Mesenteric fat pad (tissue), 1 donor: ENCODE measurements around the gene COL4A5. TPM values are rescaled to one million over a fixed set of nuclear protein-coding genes. Genes with fewer than 3 reads are reported as not detected.
"Not testable (repeated sequence)": the region's sequence is repeated elsewhere in the genome, so short reads cannot be mapped to it uniquely, and the experiment has no call there.

Experiments used
- DNase-seq: peaks from one replicate; pipeline ENCODE4 v3.0.0-alpha.2; 2020; ENCODE audit warnings: low spot score
- long read RNA-seq: library from polyadenylated mRNA; unstranded; transcript quantifications from one replicate; pipeline ENCODE4 v2.0.0, GENCODE V29; 2020
- total RNA-seq: library from RNA; stranded (reverse); fragmentation: NEBNext Ultra II Directional; extraction: Animal tissue kit (Norgen Biotek cat#: 25700); gene quantifications from one replicate; pipeline ENCODE4 v1.2.1, GENCODE V29; 2021
- donor health status: DM: yes; HTN: yes; CAD: no.

The COL4A5 gene
- total RNA-seq, result 1.7 TPM
- long read RNA-seq, partial matches to known transcripts, result 1 of 1 reads
- long read RNA-seq, other reads (novel, unspliced or antisense), result 0 of 1 reads

DNA sequence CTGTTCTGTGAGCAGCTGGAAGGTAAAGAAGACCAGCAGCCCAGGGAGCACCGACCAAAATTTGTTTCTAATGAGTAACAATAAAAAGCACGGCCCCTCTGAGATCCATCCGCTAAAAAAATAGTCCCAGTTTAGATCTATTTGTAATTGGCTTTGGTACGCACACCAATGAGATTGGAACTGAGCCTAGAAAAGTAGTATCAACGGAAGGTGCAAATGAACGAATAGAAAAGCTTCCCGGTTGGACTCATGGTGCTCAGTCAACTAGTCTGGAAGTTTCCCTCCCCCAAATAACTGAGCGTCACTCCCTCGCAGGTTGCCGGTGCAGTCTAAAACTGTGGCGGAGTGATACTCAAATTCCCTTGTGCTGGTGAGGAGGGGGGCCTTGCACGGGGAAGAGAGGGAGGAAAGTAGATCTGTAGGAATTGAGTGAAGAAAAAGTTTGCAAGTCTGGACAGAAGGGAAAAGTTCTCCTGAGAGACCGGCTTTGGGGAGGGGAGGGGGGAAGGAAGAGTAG, at the start of gene COL4A5:
Gene COL4A5 (plus strand): TSS at position 413 of the 517 bp plus-strand sequence. CDS start 288 bp downstream, outside the sequence.
- DNase-seq, result no peak

DNA sequence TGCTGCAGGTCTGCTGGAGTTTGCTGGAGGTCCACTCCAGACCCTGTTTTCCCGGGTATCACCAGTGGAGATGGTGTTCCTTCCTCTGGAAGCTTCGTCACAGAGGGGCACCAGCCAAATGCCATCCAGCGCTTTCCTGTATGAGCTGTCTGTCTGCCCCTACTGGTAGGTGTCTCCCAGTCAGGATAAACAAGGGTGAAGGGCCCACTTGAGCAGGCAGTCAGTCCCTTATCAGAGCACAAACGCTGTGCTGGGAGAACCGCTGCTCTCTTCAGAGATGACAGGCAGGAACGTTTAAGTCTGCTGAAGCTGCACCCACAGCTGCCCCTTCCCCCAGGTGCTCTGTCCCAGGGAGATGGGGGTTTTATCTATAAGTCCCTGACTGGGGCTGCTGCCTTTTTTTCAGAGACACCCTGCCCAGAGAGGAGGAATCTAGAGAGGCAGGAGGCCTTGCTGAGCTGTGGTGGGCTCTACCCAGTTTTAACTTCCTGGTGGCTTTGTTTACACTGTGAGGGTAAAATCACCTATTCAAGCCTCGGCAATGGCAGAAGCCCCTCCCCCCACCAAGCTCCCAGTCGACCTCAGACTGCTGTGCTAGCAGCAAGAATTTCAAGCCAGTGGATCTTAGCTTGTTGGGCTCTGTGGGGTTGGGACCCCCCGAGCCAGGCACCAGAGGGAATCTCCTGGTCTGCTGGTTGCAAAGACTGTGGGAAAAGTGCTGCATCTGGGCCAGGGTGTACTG, 48.5 kb upstream of the COL4A5 start:
- not testable (repeated sequence) for DNase-seq

GRCh38 chrX:108396188-108396891, 43.3 kb upstream of the COL4A5 start:
- DNase-seq, result no peak

- no peak for DNase-seq
Observed at GRCh38 chrX:108396986-108397385, 42.7 kb upstream of the COL4A5 start.

DNA sequence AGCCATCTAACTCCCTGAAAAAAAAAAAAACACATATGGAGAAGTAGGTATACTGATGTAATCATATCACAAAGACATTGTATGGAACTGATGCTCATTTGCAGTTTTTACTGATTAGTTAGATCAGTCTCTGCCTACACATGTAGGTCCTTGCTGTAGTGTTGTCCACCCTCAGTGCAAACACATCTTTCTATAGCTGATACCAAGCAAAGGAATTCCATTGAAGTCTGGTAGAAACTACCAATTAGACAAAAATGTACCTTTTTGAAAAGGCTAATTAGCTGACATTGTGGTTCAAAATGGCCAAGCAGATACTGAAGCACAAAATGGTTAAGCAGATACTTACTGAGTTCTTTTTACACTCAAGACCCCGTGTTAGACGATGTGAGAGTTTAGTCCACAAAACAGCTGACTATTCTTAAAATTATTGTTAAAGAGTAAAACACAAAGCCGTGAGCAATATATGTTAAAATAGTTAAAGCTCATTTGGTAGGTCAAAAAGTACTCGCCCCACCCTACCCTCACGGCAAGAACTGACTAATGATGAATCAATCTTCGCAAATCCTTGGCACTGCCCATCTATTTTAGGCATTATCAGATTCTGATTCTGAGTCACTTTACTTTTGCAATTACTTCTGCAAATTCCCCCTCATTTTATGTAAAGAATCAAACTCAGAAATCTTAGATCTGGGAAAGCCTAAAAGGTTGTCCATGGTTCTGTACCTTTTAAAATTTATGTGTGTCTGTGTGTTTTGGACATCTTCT, 41.8 kb upstream of the COL4A5 start:
- DNase-seq, result no peak

DNA sequence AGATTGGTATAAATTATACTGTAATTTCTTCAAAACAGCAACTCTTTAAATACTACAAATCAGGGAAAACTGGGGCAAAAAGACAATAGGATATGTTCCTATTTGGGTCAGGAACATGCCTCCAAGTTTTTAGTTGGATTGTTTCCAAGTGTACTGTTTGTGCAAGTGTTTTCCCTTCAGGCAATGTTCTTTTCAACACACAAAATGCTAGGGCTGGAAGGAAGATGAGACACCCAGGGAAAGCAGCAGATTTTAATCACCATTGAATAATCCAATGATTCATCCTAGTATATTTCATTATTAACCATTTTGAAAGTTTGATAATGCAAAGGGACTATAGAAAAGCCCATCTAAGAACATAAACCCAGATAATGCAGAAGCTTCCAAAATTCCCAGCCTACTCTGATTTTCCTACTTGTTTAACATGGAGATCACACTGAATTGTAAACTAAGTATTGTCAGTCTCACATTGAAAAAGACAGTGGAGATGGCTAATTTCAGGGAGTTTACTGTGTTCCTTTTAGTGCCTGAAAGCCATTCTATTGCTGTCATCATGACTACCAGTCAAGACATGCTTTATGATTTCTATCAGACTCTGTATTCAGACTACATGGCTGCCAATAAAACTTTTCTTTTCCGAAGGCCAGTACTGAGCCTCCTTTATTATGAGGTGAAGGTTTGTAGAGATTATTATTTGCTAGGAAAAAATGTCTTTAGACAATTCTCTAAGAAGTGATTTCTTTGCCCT, 40.0 kb upstream of the COL4A5 start:
- DNase-seq, result no peak

DNA sequence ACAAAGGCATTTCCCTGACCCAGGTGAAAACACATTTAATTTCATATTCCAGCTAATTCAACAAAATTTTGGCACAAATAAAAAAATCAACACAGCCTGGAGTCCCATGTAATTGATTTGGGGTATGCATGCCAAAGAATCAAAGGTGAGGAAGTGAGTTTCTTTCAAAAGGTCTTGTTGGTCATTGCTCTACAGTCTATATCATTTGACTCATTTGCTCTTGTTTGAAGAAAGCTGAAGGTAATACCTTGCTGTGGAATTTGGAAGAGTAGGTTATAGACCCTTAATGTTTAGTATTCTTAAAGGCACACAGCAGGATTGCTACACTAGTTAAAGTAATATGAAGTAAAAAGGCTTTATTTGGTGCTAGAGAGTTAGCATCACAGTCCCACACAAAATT, 26.9 kb upstream of the COL4A5 start:
- DNase-seq, result no peak

DNA sequence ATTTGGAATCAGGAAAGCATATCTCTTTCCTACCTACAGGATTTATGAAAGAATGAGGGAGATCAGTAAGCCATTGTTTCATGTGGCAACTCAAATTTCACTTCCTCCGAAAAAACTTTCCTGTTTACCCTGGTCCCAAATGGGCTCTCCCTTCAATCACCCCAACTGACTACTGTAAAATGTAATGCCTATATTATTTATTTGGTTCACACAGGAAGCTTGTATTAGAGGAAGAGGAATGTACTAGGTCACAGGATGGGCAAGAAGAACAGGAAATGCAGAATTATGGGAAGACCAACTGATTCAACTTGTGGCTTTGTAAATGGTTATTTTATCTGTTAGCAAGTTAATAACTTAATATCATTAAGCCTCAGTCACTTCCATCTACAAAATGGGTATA, 24.5 kb upstream of the COL4A5 start:
- no peak for DNase-seq

DNA sequence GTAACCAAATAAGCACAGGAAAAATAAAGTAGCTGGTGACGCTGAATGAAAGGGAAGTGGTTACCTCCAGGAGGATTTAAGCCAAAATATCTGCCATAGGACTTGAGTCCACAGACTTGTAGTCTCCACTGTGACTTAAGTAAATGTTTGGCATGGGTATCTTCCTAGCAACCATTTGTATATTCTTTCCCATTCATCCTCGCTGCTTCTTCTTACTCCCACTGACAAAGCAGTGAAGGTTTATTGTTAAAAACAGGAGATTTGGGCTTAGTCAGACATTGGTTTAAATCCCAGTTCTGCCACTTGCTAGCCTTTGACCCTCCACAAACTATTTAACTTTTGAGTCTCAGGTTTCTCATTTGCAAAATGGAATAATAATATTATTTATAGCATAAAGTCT, 23.7 kb upstream of the COL4A5 start:
- no peak for DNase-seq

DNA sequence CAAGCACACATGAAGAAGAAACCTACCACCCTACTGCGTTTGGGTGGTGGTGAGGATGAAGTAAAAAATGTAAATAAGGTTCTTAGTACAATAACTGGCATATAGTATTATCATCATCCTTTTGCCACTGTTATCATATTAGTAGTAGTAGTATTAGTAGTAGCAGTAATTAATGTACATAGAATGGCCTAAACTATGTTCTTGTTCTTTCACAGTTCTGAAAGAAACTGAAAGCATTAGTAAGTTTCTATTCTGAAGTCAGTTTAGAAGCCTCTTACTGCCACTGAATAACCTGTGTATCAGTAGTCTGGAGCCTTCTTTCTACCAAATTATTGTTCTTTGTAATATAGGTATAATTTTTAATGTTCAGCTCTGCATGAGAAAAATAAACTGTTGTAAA, 22.4 kb upstream of the COL4A5 start:
- no peak for DNase-seq

DNA sequence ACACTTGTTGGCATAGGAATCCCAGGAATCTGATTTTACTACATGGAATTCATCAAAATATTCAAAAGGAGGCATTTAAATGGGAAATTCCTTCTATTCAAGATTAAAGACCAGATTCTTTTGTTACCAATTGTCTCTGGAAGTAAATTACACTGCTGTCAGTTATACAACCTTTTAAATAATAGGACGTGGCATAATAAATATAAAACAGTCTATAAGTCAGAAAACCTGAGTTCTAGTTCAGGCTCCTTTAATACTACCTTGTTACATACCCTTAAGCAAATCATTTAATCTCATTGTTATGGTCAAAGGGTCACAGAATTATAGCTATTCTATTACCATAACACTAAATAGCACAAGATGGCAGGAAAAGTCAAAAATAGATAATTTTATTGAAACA, 20.2 kb upstream of the COL4A5 start:
- no peak for DNase-seq

DNA sequence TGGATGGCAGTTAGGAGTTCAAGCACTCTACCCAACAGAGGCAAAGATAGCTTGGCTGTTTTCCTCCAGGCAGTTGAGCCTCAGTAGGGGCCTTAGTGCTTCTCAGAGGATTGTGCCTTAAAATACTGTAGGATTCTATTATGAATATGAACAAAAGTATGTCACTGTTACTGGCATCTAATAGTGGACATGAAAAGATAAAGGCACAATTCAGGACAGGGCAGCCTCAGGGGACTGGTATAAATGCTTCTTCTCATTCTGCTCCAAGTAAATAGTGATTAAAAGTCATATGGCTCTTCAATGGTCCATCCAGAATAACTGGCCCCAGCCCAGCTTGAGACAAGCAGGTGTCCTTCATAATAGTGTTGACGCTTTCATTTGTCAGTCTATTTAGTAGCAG, 19.2 kb upstream of the COL4A5 start:
- no peak for DNase-seq

DNA sequence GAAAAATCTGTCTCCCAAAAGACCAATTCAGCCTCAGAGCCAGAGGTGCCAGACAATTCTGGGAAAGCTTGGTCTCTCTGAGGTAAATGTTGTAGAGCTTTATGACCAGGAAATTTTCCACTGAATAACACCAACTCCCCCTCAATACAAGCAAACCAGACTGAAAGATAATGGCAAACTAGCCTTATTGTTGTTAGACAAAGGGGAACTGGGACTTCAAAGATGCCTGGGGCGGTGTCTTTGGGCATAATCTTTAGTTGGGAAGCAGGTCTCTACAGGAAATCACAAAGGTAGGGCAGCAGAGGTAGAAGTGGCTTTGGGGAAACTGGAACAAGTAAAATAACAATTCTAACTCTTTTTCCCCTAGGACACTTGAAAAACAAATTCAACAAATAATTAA, 13.4 kb upstream of the COL4A5 start:
- DNase-seq, result no peak

DNA sequence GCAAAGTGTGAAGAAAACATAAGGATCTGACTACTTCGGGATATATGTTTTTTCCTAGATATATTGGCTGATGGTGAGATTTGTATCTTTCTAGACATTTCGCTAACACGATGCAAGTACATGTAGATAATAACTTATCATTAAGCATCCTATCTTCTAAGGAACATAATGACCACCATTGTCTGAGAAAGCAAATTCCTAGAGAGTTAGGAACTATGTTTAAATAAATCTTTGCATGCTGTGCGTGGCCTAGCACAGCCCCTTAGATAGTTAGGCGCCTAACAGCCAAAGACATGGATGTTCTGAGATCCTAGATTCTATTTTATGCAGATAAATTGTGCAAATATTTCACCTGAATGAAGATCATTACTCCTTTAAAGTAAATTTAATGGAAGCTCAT, 4.4 kb upstream of the COL4A5 start:
- DNase-seq, result no peak

GRCh38 chrX:108437349-108438109, 2.1 kb upstream of the COL4A5 start:
- no peak for DNase-seq

GRCh38 chrX:108438110-108438623, 1.5 kb upstream of the COL4A5 start, which contains the start of gene COL4A6:
Gene COL4A6, minus strand, starts transcription at chrX:108438422. Its CDS starts 226 bp downstream, at chrX:108438196.
- no peak for DNase-seq

GRCh38 chrX:108439961-108440696, 491 bp downstream of the COL4A5 start:
- DNase-seq, result no peak

DNA sequence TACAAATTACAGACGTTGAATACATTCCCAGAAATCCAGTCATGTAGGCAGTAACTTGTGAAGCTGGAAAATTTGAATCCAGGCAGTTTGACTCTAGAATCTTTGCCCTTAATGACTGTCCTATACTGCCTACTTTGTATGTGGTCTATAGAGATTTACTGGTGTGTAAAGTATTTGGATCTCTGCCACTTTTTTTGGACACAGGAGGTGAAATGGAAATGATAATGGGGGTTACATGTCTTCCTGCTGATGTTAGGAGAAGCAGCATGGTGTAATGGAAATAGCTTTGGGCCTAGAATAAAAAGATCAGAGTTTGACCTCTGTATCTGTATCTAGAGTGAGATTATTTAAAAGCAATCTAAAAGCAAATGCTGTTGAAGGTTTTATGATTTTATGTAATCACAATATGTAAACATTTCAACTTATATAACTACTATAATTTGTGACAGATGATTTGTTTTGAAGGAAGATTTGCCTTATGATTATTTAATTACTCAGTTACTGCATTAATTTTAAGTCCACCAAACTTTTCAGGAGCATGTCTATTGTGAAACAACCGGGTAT, 3.3 kb downstream of the COL4A5 start:
- DNase-seq, result no peak

GRCh38 chrX:108447303-108447702, 7.7 kb downstream of the COL4A5 start:
- DNase-seq, result no peak
